ENCODE data around the gene UNC13C. TPM values are rescaled to one million over a fixed set of nuclear protein-coding genes. Genes with fewer than 3 reads are reported as not detected.

UNC13C gene
- total RNA-seq, 1 donor from 2014 or later = not detected

DNA sequence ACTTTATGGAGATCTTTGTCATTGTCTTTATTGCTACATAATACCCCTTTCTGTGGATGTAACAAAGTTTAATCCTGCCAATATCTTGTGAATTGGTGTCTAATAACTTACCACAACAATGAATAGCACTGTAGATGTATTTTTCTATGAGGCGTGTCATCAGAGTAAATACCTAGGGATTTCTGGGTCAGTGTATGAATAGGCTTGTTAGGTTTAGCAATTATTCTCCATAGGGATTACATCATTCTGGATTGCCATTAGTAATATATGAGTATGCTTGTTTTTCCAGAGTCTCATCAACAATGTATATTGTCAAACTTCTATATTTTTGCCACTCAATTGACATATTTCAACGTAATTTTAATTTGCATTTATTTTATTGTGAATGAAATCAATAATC, 67.9 kb downstream of the UNC13C start:
- H3K27me3 Mint-ChIP-seq (ENCODE audit: unreplicated experiment) = no peaks in the 10 kb centered on the region
- no peaks in the 10 kb centered on the region for H3K4me1 Mint-ChIP-seq (ENCODE audit: unreplicated experiment)
- no peak overlapping the region for H3K4me3 Mint-ChIP-seq (ENCODE audit: unreplicated experiment)
- no peak for DNase-seq (ENCODE audit: extremely low spot score, unreplicated experiment)
- peaks cover 12% of the 10 kb centered on the region for H3K9me3 Mint-ChIP-seq (ENCODE audit: unreplicated experiment)
- H3K36me3 Mint-ChIP-seq (ENCODE audit: unreplicated experiment) = no peaks in the 10 kb centered on the region
- TF ChIP-seq, protein P1, sequence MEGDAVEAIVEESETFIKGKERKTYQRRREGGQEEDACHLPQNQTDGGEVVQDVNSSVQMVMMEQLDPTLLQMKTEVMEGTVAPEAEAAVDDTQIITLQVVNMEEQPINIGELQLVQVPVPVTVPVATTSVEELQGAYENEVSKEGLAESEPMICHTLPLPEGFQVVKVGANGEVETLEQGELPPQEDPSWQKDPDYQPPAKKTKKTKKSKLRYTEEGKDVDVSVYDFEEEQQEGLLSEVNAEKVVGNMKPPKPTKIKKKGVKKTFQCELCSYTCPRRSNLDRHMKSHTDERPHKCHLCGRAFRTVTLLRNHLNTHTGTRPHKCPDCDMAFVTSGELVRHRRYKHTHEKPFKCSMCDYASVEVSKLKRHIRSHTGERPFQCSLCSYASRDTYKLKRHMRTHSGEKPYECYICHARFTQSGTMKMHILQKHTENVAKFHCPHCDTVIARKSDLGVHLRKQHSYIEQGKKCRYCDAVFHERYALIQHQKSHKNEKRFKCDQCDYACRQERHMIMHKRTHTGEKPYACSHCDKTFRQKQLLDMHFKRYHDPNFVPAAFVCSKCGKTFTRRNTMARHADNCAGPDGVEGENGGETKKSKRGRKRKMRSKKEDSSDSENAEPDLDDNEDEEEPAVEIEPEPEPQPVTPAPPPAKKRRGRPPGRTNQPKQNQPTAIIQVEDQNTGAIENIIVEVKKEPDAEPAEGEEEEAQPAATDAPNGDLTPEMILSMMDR (IDR thresholded peaks at IDR 0.05) = no peak
- no peak overlapping the region for H3K27ac Mint-ChIP-seq (ENCODE audit: unreplicated experiment)

DNA sequence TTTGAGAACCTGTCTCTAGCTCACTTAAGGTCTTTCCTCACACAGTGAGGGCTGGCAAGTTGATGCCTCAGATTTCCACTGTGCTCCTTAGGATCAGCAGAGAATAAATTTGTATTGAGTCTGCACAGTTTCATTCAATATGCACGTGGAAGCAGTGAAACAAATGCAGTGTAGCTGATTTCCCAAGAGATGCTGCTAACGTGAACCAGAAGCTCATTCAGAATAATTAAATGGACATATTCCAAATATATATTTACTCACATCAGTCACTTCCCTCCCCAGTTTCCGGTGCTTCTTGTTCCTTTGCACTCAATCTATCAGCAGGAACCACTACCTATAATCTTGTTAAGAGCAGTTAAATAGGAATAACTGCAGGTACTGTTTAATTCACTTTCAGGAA, 86.1 kb downstream of the UNC13C start:
- Mint-ChIP-seq H3K36me3 (ENCODE audit: unreplicated experiment) (no peaks in the 10 kb centered on the region), H3K27ac (ENCODE audit: unreplicated experiment) (no peak overlapping the region), H3K4me1 (ENCODE audit: unreplicated experiment) (no peaks in the 10 kb centered on the region), H3K4me3 (ENCODE audit: unreplicated experiment) (no peak overlapping the region), H3K27me3 (ENCODE audit: unreplicated experiment) (no peaks in the 10 kb centered on the region), H3K9me3 (ENCODE audit: unreplicated experiment) (peaks cover 12% of the 10 kb centered on the region)
- TF ChIP-seq, protein P1 (IDR thresholded peaks at IDR 0.05) = no peak
- no peak for DNase-seq (ENCODE audit: extremely low spot score, unreplicated experiment)

DNA sequence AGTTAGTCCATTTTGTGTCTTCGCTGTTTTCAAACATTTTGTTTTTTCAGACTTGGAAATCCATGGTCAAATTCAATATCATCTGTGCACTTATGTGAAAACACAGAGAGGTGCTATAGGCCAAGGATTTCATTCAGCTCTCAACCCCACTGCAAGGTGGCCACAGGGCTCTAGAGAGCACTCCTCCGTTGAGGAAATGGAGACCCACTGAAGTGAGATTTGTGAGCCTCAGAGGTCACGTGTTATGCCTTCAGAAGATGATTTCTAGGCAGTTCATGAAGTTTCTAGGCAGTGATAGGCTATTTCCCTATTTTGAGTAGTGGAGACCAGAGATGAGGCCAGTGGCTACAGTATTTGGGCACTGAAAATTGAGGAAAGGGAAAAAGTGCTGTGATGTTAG, 88.2 kb downstream of the UNC13C start:
- no peaks in the 10 kb centered on the region for H3K36me3 Mint-ChIP-seq (ENCODE audit: unreplicated experiment)
- peaks cover 14% of the 10 kb centered on the region for H3K9me3 Mint-ChIP-seq (ENCODE audit: unreplicated experiment)
- no peak for DNase-seq (ENCODE audit: extremely low spot score, unreplicated experiment)
- TF ChIP-seq, protein P1 (IDR thresholded peaks at IDR 0.05) = no peak
- no peak overlapping the region for H3K27ac Mint-ChIP-seq (ENCODE audit: unreplicated experiment)
- H3K4me1 Mint-ChIP-seq (ENCODE audit: unreplicated experiment) = no peaks in the 10 kb centered on the region
- no peak overlapping the region for H3K4me3 Mint-ChIP-seq (ENCODE audit: unreplicated experiment)
- no peaks in the 10 kb centered on the region for H3K27me3 Mint-ChIP-seq (ENCODE audit: unreplicated experiment)

DNA sequence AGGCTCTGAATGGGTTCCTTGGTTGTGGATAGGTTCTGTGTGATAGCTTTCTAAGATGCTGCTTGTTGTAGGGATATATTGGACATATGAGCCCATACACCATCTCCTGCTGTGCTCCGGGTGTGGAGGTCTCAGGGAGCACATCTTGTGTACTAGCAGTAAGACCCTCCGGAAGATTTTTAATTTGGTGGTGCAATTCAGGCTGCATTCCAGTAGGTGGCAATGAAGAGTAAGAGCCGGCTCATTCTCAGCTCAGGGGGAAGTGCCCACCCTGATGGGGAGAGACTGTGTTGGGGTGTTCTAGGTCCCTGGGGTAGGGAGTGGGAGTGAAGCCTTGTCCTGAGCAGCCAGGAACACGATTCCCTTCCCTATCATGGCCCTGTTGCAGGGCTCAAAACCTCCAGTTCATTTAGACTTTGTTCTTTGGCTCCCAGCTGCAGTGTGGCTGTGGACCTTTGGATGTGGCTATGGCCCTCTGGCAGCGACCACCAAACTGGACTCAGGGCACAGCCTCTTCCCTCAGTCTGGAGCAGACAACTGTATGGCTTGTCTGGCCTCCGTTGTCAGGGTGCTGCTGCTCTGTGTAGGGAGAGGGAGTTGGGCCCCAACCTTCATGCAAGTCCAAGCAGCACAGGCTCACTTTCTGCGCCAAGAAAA, 104.7 kb downstream of the UNC13C start:
- peaks cover 11% of the 10 kb centered on the region for H3K27me3 Mint-ChIP-seq (ENCODE audit: unreplicated experiment)
- no peak overlapping the region for H3K27ac Mint-ChIP-seq (ENCODE audit: unreplicated experiment)
- DNase-seq (ENCODE audit: extremely low spot score, unreplicated experiment) = no peak
- H3K36me3 Mint-ChIP-seq (ENCODE audit: unreplicated experiment) = no peaks in the 10 kb centered on the region
- H3K4me1 Mint-ChIP-seq (ENCODE audit: unreplicated experiment) = no peaks in the 10 kb centered on the region
- H3K9me3 Mint-ChIP-seq (ENCODE audit: unreplicated experiment) = no peaks in the 10 kb centered on the region
- TF ChIP-seq, protein P1 (IDR thresholded peaks at IDR 0.05) = peak; percentile 64
- no peak overlapping the region for H3K4me3 Mint-ChIP-seq (ENCODE audit: unreplicated experiment)

DNA sequence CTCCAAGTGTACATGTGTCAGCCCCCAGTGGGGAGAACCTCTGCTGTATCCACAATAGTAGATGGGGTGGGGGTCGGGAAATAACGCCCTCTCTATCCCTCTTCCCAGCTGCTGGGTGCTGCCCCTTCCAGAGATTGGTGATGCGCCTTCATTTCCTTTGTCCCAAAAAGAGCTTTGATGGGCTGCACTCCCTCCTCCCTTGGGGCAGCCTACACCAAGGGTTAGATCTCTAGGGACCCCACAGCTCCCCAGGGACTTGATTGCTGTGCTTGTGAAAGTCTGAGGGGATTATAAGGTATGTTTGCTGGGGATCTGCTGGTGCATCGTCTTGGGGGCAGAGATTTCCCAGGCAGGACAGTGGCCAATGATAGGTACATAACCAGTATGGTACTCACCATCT, 105.3 kb downstream of the UNC13C start:
- no peak overlapping the region for H3K27ac Mint-ChIP-seq (ENCODE audit: unreplicated experiment)
- no peaks in the 10 kb centered on the region for H3K9me3 Mint-ChIP-seq (ENCODE audit: unreplicated experiment)
- H3K4me3 Mint-ChIP-seq (ENCODE audit: unreplicated experiment) = no peak overlapping the region
- TF ChIP-seq, protein P1 (IDR thresholded peaks at IDR 0.05) = no peak
- H3K27me3 Mint-ChIP-seq (ENCODE audit: unreplicated experiment) = peaks cover 11% of the 10 kb centered on the region
- H3K36me3 Mint-ChIP-seq (ENCODE audit: unreplicated experiment) = no peaks in the 10 kb centered on the region
- no peak for DNase-seq (ENCODE audit: extremely low spot score, unreplicated experiment)
- no peaks in the 10 kb centered on the region for H3K4me1 Mint-ChIP-seq (ENCODE audit: unreplicated experiment)

Data from osteocyte (in vitro differentiated cells).